ENCODE measurements around the gene NFATC2. TPM values are rescaled to one million over a fixed set of nuclear protein-coding genes. Genes with fewer than 3 reads are reported as not detected.

NFATC2 gene
- total and polyA plus RNA-seq, 2 experiments from 2014 or later, result 0.52 to 0.59 TPM

- Mint-ChIP-seq H3K9me3 (no peaks in the 10 kb centered on the region), H3K27ac (no peak overlapping the region), H3K4me3 (no peak overlapping the region), H3K36me3 (ENCODE audit: low read depth) (no peaks in the 10 kb centered on the region; the same call in 2 of the 3 replicates), H3K4me1 (peaks cover 7% of the 10 kb centered on the region), H3K27me3 (ENCODE audit: insufficient read depth, low read depth, poor library complexity) (peaks cover 5% of the 10 kb centered on the region)
- no peaks in the 10 kb centered on the region for H3K4me1 ChIP-seq (ENCODE audit: insufficient read depth)
- H4K20me1 ChIP-seq (replicated peaks; ENCODE audit: insufficient read depth), result no peaks in the 10 kb centered on the region; the same call in 1 of the 2 replicates
- no peaks in the 10 kb centered on the region for H3F3A ChIP-seq (replicated peaks; ENCODE audit: low read depth)
- peak; percentile 35 for DNase-seq (ENCODE audit: low spot score)
- no peak overlapping the region for H3K27ac ChIP-seq (ENCODE audit: low read depth)
- ATAC-seq, result peak; percentile 82
- H3K9me2 ChIP-seq (ENCODE audit: insufficient read depth), result no peaks in the 10 kb centered on the region
- H3K36me3 ChIP-seq (ENCODE audit: insufficient read depth), result no peaks in the 10 kb centered on the region
- no peak overlapping the region for H3K4me3 ChIP-seq
- H3K79me2 ChIP-seq (replicated peaks; ENCODE audit: insufficient read depth), result no peaks in the 10 kb centered on the region
- H3K4me2 ChIP-seq, result no peak overlapping the region
- TF ChIP-seq STAT1 (IDR thresholded peaks at IDR 0.05; ENCODE audit: unreplicated experiment) (no peak), ETS1 (IDR thresholded peaks at IDR 0.05) (no peak), EZH2 (IDR thresholded peaks at IDR 0.05; ENCODE audit: low read depth, unreplicated experiment) (no peak), ZNF462 (CRISPR knock-in tag; IDR thresholded peaks at IDR 0.05) (no peak), CTCF (conservative IDR thresholded peaks at IDR 0.05; ENCODE audit: low read depth in 2 of 2) (no peak), ZNF114 (CRISPR knock-in tag; IDR thresholded peaks at IDR 0.05) (no peak), NANOG (IDR thresholded peaks at IDR 0.05; ENCODE audit: borderline replicate concordance) (no peak), EZH2phosphoT487 (IDR thresholded peaks at IDR 0.05; ENCODE audit: unreplicated experiment) (no peak)
- H2AFZ ChIP-seq, result no peak overlapping the region
- H3K27me3 ChIP-seq (ENCODE audit: insufficient read depth), result no peaks in the 10 kb centered on the region
Measured at GRCh38 chr20:51456511-51457509, 85.7 kb downstream of the NFATC2 start.
